NCI-H1048 (cell line): ENCODE measurements around the gene TYRP1.

Source experiments
- DNase-seq: peaks from one replicate; lab custom pipeline; 2025; lab: John Stamatoyannopoulos, UW

TYRP1 gene

DNA sequence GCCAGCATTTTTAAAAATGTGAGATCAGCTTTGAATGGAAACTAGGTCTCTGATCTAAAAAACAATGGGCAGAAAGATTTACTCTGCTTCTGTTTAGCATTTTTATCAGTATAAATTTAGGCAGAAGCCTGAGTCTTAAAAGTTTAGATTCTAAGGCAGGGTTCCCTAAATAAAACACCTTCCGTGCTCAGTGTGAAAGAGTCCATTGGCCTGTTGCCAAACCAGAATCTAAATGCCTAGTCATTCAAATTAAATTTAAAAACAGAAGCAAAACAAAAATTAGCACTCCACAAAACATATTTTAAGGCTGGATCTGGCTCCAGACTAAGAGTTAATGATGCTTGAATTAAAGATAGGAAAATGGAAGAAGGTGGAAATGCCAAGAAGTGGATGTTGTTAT, 4.5 kb downstream of the TYRP1 start:
- DNase-seq = no peak

DNA sequence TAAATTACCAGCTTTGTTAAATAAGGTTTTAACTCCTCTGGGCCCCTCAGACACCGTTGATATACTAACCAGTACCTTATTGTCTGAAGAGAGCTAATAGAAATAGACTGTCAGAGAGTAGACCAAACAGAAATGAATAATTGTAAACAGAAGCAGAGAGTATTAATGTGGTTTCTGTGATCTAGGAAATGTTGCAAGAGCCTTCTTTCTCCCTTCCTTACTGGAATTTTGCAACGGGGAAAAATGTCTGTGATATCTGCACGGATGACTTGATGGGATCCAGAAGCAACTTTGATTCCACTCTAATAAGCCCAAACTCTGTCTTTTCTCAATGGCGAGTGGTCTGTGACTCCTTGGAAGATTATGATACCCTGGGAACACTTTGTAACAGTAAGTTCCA, 5.1 kb downstream of the TYRP1 start:
- DNase-seq = no peak

- DNase-seq = no peak
Observed at GRCh38 chr9:12698986-12699385, 5.8 kb downstream of the TYRP1 start.

DNA sequence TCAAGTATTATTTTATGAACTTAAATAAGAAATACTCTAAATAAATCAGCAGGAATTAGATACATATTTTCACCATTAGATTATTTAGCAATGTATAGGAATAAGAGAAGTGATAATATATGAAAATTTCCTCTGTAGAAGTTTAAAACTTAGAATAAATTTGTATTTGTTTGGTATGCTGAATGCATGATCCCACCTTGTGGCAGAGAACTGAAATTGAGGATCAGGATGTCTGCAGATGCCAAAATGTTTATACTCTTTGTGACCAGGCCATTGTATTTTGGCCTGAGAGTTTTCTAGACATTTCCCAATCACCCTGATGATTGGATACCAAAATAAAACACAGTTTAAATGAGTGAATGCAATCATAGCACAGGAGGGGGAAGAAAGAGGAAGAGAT, 6.3 kb downstream of the TYRP1 start:
- DNase-seq = no peak

- DNase-seq = no peak
Observed at GRCh38 chr9:12701126-12701525, 7.9 kb downstream of the TYRP1 start.

DNA sequence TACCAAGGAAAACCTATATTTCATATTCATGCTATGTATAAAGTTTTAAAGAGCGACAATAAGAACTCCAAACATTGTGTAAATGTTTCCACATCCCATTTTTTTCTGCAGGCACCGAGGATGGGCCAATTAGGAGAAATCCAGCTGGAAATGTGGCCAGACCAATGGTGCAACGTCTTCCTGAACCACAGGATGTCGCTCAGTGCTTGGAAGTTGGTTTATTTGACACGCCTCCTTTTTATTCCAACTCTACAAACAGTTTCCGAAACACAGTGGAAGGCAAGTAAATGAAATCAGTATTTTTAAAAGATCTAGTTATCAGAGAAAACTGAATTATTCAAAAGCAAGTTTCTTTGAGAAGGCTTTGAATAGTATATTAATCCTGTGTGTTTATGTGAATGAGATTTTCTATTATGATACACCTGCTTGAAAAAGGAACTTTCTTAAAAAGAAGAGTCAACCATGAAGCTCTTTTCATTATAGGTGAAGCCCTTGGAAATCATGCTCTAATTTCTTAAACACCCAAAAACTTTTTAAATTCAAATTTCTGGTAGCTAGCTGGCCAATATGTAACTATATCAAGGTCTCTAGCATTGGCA, 9.1 kb downstream of the TYRP1 start:
- no peak for DNase-seq

DNA sequence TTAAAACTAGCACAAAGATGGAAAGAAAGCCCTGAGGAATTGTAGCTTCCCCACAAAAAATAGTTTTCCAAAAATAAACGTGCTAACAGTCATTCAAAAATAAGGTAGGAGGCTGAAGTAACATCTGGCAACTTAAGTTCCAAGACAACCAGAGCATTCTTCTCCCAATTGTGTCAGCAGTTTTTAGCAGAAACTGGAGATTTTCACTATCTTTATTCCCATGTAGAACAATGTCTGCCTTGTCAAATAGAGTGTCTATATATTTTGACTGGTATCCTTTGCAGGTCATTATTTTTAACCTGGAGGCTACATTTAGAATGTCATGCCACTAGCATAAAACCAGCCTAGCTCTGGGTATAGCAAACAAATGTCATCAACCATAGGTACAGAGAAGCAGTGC, 10.8 kb downstream of the TYRP1 start:
- DNase-seq = no peak

- no peak for DNase-seq
Observed at GRCh38 chr9:12705738-12706391, 12.7 kb downstream of the TYRP1 start.

- no peak for DNase-seq
Observed at GRCh38 chr9:12708562-12709298, 15.5 kb downstream of the TYRP1 start.

GRCh38 chr9:12712532-12712931, 19.3 kb downstream of the TYRP1 start:
- DNase-seq = no peak

DNA sequence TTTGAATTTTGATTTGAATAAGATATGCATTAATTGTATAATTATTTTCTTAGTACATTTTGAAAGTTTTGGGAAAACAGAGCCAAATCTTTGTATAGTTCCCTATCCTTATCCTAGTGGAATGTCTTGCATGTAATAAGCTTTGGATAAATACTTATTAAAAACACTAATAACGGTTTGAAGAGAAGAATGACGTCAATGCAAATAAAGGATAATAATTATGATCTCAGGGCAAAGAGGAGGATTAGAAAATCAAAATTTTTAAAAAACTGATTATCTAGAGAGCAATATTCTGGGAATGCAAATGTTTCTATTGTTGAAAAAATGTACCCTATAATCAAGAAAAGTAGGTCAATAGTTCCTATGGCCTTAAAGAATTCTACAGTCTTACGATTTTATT, 22.1 kb downstream of the TYRP1 start:
- no peak for DNase-seq

DNA sequence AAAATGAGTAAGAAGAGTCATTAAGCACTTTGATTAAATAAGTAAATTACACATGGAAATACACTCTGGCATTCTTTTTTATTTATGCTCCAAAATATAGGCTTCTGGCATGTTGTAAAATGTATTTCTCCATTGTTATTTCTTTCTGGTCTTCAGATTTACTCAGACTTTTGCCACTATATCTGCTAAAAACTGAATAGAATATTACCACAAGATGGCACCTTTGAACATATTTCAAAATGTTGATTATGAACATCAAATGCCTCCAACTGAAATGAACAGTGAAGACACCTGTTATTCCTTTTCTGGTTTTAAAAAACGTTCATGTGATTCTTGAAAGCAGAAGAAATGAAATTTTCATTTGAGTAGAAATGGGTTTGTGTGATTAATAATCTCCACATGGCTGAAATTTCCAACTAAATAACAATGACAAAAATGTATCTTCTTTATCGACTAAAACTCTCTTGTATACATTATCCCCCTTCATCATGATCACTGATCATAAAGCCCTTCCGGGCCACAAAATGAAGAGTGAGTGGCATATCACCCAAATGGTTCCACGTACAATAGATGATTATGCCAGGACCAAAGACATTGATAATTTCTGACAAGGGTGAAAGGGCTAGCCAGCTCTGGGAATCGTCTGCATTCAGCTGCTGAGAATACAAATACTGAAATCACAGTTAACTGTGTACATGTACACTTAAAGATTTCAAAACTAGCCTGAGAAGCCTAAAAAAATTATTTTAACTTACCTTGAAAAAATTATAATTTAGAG, 23.8 kb downstream of the TYRP1 start:
- DNase-seq = no peak

DNA sequence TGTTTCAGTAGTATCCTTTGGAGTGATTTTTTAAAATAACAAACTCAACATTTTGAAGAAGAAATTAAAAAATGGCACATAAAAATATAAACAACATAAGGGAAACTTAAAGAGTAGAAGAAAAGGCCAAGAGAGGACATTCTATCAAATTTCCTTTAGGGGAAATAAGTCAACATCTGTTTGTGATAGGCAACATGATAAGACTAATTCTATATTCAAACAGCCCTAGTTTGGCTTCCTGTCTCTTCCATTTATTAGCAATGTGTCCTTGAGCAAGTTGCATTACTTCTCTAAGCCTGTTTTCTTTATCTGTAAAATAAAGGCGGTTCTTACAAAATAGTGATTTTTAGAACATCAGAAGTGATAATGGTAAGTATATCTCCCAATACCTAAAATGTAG, 24.7 kb downstream of the TYRP1 start:
- DNase-seq = no peak

DNA sequence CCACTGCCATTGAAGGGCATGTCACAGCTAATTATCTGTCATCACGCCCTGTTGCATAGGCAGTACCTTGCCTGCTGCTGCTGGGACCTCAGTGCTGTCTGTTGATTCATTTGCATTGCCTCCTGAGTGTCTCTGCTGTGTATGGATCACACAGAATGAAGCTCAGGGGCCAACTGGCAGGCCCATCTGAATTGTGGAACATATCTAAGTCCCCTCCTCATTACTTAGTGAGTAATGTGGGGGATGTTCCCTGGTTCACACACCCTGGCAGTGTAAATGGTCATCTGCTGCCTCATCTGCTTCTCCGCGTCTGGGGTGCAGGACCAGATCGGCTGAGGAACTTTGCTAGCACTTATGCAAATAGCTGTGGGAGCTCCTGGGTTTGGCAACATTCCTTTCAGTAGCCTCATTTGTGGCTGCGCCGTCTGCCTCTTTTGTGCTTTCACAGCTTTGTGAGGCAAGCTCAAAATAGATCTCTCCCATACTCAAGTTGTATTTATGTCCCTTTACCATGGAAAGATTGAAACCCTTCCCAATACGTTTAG, 25.4 kb downstream of the TYRP1 start:
- DNase-seq = peak; percentile 45

- DNase-seq = no peak
Observed at GRCh38 chr9:12719431-12719830, 26.2 kb downstream of the TYRP1 start.

DNA sequence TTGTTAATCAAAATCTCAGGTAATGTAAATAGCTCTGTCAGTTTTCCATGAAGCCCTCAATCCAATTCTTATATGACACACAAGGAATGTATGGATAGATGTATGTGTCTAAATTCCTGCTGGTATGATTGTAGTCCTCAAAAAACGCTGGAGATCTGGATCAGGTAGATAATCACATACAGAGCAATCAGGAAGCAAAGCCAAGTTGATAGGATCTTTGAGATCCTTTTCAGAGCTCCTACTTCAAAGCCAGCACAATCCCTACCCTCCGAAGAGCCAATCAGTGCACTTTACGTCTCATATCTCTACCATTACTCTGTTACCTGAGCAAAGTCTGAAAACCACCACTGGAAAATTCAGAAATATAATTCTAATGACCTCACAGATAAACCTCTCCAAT, 27.4 kb downstream of the TYRP1 start:
- no peak for DNase-seq

DNA sequence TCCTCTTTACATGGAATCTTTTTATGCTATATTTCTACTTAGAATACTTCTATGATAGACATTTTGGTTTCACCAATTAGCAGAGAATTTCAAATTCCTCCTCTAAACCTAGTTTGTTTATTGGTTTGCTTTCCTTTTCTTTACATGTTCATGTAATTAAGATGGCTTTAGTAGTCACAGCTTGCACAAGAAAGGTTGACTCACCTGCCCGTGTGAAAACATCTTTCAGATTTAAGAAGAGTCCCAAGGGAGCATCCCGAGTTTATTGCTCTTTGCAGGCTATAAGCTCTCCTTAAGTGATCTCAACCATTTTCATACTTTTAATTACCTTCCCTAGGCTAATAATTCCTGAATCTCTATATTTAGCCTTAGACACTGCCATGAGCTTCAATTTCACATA, 28.9 kb downstream of the TYRP1 start:
- DNase-seq = no peak

GRCh38 chr9:12723409-12724028, 30.3 kb downstream of the TYRP1 start:
- no peak for DNase-seq

DNA sequence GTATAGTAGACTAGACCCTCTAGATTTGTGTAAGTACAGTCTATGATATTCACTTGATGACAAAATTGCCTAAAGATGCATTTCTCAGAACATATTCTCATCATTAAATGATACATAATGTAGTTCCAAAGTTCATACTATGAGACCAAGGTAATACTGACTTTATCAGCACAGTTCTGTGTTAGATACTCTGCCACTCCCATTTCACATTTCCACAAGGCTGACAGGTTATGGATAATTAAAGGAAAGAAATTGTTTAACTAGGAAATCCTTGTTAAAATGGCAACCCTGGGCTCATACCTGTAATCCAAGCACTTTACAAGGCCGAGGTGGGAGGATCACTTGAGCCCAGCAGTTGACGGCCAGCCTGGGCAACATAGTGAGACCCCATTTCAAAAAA, 33.6 kb downstream of the TYRP1 start:
- no peak for DNase-seq

DNA sequence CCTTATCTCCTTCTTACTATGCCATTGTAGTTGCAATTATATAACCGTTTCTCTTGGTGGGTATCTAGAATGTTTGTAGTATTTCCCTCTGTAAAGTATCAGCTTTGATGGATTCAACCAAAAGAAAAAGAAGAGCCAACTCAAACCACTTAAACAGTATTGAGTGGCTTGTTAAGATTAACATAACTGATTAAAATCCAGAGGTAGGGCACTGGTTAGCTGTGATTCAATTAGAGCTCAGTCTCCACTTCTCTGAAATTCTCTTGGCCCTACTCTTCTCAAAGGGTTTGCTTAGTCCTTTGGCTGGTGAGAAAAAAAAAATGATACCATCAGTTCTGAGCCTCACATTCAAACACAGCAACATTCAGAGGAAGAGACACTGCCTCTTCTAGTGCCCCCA, 37.0 kb downstream of the TYRP1 start:
- DNase-seq = no peak

DNA sequence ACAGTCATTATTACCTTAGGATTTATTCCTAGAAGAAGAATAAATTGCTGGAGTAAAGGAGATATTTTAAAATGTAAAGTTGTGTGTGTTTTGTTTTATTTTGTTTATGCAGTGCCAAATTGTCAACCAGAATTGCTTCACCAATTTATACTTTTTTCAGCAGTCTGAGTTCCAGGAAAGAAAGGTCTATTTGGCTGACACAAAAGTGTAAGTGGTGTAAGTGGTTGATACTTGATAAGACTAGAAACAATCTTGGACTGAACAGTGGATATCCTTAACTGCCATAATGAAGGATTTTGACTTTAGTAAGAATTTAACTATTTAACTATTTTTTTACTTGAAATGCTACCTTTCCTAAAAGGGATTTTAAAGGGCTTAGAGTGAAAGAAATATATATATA, 37.7 kb downstream of the TYRP1 start:
- no peak for DNase-seq

- DNase-seq = no peak
Observed at GRCh38 chr9:12732971-12733370, 39.8 kb downstream of the TYRP1 start.
